ENCODE data around the gene MANF.

GRCh38 chr3:51362476-51362875 is 22.6 kb upstream of the MANF start:
- TF ChIP-seq MXI1 (IDR thresholded peaks at IDR 0.05; ENCODE audit: borderline replicate concordance, low read depth, low read length) (no peak), NR0B2 (CRISPR knock-in tag; IDR thresholded peaks at IDR 0.05) (no peak), ZNF407 (CRISPR knock-in tag; IDR thresholded peaks at IDR 0.05; ENCODE audit: not compliant biosample characterization) (no peak), ZNF75D (CRISPR knock-in tag; IDR thresholded peaks at IDR 0.05; ENCODE audit: borderline replicate concordance) (no peak), ARNT2 (CRISPR knock-in tag; IDR thresholded peaks at IDR 0.05; ENCODE audit: low read depth) (no peak), JARID2 (CRISPR knock-in tag; IDR thresholded peaks at IDR 0.05; ENCODE audit: insufficient replicate concordance) (no peak), ZNF629 (CRISPR knock-in tag; conservative IDR thresholded peaks at IDR 0.05) (no peak), CTCF (CRISPR knock-in tag; IDR thresholded peaks at IDR 0.05) (no peak), ATF2 (CRISPR knock-in tag; IDR thresholded peaks at IDR 0.05) (no peak), PHF21A (CRISPR knock-in tag; IDR thresholded peaks at IDR 0.05) (no peak), GABPB1 (CRISPR knock-in tag; IDR thresholded peaks at IDR 0.05) (no peak), REST (IDR thresholded peaks at IDR 0.05; ENCODE audit: borderline replicate concordance in 1 of 2, low read depth in 1 of 2, low read length in 2 of 2) (no peak), ZBTB43 (CRISPR knock-in tag; conservative IDR thresholded peaks at IDR 0.05) (no peak), IRF2 (CRISPR knock-in tag; IDR thresholded peaks at IDR 0.05) (no peak)

All from HepG2 (cell line).